Bronchial epithelial cell (primary cell): ENCODE data around the gene LRFN2. TPM values are rescaled to one million over a fixed set of nuclear protein-coding genes. Genes with fewer than 3 reads are reported as not detected.

Experiments used
- DNase-seq: peaks from one replicate; pipeline ENCODE4 v3.0.0-alpha.2; 2010; ENCODE audit warnings: low read depth
- FAIRE-seq: peaks from 2 replicates; lab custom pipeline; 2011; peaks lifted over from hg19 to GRCh38; lab: Jason Lieb, UNC
- H3K27me3 ChIP-seq: 2 replicates; pipeline ENCODE4 v1.5.1; 2011; ENCODE audit warnings: low read length; ENCODE audit not compliant: control insufficient read depth, insufficient read depth
- H3K36me3 ChIP-seq: 2 replicates; pipeline ENCODE4 v1.5.1; 2011; ENCODE audit warnings: low read length; ENCODE audit not compliant: control insufficient read depth, insufficient read depth
- H3K4me3 ChIP-seq: 2 replicates; pipeline ENCODE4 v1.5.1; 2011; ENCODE audit warnings: mild to moderate bottlenecking, low read depth, low read length, control low read depth
- CTCF ChIP-seq: IDR thresholded peaks from 2 replicates; pipeline ENCODE4 v1.5.1; 2011; ENCODE audit warnings: mild to moderate bottlenecking, moderate library complexity, low read length, control low read depth, inconsistent platforms; ENCODE audit not compliant: insufficient read depth, severe bottlenecking
- total RNA-seq: library from RNA; depleted of rRNA; stranded (reverse); fragments of >200 nt; gene quantifications from 2 replicates; pipeline ENCODE4 v1.2.1, GENCODE V29; 2014

Gene LRFN2
- total RNA-seq, 1 donor from 2014 or later: not detected

GRCh38 chr6:40586369-40587201 lies 579 bp downstream of the LRFN2 start:
- Histone ChIP-seq H3K27me3 (peaks cover 34% of the 10 kb centered on the region), H3K4me3 (no peak overlapping the region), H3K36me3 (no peaks in the 10 kb centered on the region)
- FAIRE-seq: no peak
- no peak for DNase-seq
- TF ChIP-seq CTCF: no peak

- Histone ChIP-seq H3K36me3 (no peaks in the 10 kb centered on the region), H3K27me3 (peaks cover 34% of the 10 kb centered on the region), H3K4me3 (no peak overlapping the region)
- FAIRE-seq: no peak
- TF ChIP-seq CTCF: no peak
- DNase-seq: no peak
These were observed 1.4 kb downstream of the LRFN2 start for GRCh38 chr6:40585651-40586269.

DNA sequence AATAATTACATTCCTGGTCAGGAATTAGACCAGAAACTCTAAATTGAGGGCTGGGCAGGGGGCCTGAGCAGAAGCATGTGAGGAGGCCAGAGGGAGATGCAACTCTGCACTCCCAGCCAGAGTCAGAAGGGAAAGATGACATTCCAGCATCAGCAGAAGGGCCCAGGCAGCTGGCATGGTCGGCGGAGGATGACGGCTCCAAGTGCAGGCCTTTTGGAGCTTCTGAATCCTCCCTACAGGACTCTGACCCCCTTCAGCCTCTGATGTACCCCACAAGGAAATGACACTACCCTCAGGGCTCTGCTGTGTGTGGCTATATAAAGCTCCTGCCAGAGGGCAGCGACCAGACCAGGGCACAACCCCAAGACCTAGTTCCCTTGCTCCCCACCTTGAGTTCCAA lies 1.9 kb downstream of the LRFN2 start:
- FAIRE-seq: no peak
- DNase-seq: no peak
- peaks cover 34% of the 10 kb centered on the region for H3K27me3 ChIP-seq
- H3K4me3 ChIP-seq: no peak overlapping the region
- TF ChIP-seq CTCF: no peak
- no peaks in the 10 kb centered on the region for H3K36me3 ChIP-seq

- no peak for TF ChIP-seq CTCF
- H3K36me3 ChIP-seq: no peaks in the 10 kb centered on the region
- H3K4me3 ChIP-seq: no peak overlapping the region
- FAIRE-seq (no peak), DNase-seq (no peak)
- H3K27me3 ChIP-seq: peaks cover 34% of the 10 kb centered on the region
These were observed 2.4 kb downstream of the LRFN2 start for GRCh38 chr6:40584741-40585140.

DNA sequence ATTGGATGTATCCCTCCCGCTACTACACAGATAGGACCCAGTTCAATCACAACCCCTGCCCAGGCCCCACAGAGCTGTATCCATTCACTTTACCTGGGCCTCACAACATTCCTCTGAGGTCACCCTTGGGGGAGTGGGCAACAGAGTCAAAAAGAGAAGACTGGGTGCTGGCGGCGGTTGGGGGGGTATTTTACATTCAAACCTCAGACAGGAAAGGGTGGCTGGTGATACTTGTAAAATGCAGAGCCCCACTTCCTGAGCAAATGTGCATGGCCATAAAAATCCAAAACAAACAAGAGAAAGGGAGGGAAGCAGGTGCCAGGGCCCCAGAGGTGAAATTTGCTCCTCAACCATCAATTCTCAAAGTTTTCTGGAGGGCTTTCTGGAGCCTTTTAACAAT lies 3.5 kb downstream of the LRFN2 start:
- FAIRE-seq (no peak), DNase-seq (no peak)
- TF ChIP-seq CTCF: no peak
- no peak overlapping the region for H3K4me3 ChIP-seq
- H3K36me3 ChIP-seq: no peaks in the 10 kb centered on the region
- peaks cover 28% of the 10 kb centered on the region for H3K27me3 ChIP-seq
